Lower leg skin (tissue), 4 donors: Measurements from ENCODE around the gene DENND1A. TPM values are rescaled to one million over a fixed set of nuclear protein-coding genes. Genes with fewer than 3 reads are reported as not detected.

Experiments used
- DNase-seq, 2 donors: peaks; one replicate each; pipeline ENCODE4 v3.0.0-alpha.2; 2019; ENCODE audit warnings: low spot score in 2 of 2
- H3K4me3 ChIP-seq: fragments of 200-600 bp; sonication (generic); 2 replicates; pipeline ENCODE4 v1.5.1; 2017; ENCODE audit warnings: mild to moderate bottlenecking, low read depth; ENCODE audit not compliant: poor library complexity, severe bottlenecking
- CTCF ChIP-seq, 3 donors: fragments of 450-650 bp; IDR thresholded peaks; one replicate each; pipeline ENCODE4 v1.5.1; 2016; ENCODE audit warnings: antibody characterized with exemption in 3 of 3, mild to moderate bottlenecking in 3 of 3, moderate library complexity in 2 of 3
- POLR2A ChIP-seq, 2 donors: fragments of 450-650 bp; IDR thresholded peaks; one replicate each; pipeline ENCODE4 v1.6.1; 2016 to 2017; ENCODE audit warnings: antibody characterized with exemption in 2 of 2, mild to moderate bottlenecking in 1 of 2, moderate library complexity in 1 of 2
- WGBS, 2 donors: methylation state at CpG; one replicate each; pipeline ENCODE4 v1.1.5; 2018; 5-methylcytosine and 5-hydroxymethylcytosine counted together
- intact Hi-C: fragments of 100-400 bp; cut with DNase I; formaldehyde crosslinking; loops from one replicate; pipeline ENCODE4 v1.15.0; 2023; ENCODE audit warnings: low total_unique reads
- total RNA-seq, 4 donors: library from RNA; depleted of rRNA; stranded (reverse); fragments of >200 nt; gene quantifications; one replicate each; pipeline ENCODE4 v1.1.0, GENCODE V29; 2016

The DENND1A gene
- total RNA-seq, 4 donors from 2014 or later: 6.5 to 16.3 (median 12.3) TPM

- 91 to 96% methylated on average over 8 of the region's 8 CpGs for WGBS, 2 donors
- no peak overlapping the region for H3K4me3 ChIP-seq
- intact Hi-C loops: no loop called here
- TF ChIP-seq CTCF (IDR thresholded peaks at IDR 0.05) (no peak), POLR2A (IDR thresholded peaks at IDR 0.05) (no peak)
- no peak for DNase-seq
Observed at GRCh38 chr9:123832858-123833650, 96.9 kb downstream of the DENND1A start.

- no peak for TF ChIP-seq CTCF (IDR thresholded peaks at IDR 0.05)
- no peak for TF ChIP-seq POLR2A (IDR thresholded peaks at IDR 0.05)
- intact Hi-C loops: no loop called here
- H3K4me3 ChIP-seq: no peak overlapping the region
- no peak for DNase-seq
Observed at GRCh38 chr9:123832176-123832575, 97.8 kb downstream of the DENND1A start.

- H3K4me3 ChIP-seq: no peak overlapping the region
- intact Hi-C loops: no loop called here
- DNase-seq: no peak
- TF ChIP-seq CTCF (IDR thresholded peaks at IDR 0.05): no peak
- no peak for TF ChIP-seq POLR2A (IDR thresholded peaks at IDR 0.05)
Observed at GRCh38 chr9:123828449-123828848, 101.5 kb downstream of the DENND1A start.

GRCh38 chr9:123825342-123826060 is 104.4 kb downstream of the DENND1A start:
- no peak overlapping the region for H3K4me3 ChIP-seq
- no peak for TF ChIP-seq CTCF (IDR thresholded peaks at IDR 0.05)
- TF ChIP-seq POLR2A (IDR thresholded peaks at IDR 0.05): no peak
- WGBS, 2 donors: 87 to 92% methylated on average over 5 of the region's 5 CpGs
- no peak for DNase-seq
- intact Hi-C loops: no loop called here

- 84 to 90% methylated on average over 7 of the region's 7 CpGs for WGBS, 2 donors
- intact Hi-C loops: no loop called here
- no peak for DNase-seq
- no peak overlapping the region for H3K4me3 ChIP-seq
- TF ChIP-seq POLR2A (IDR thresholded peaks at IDR 0.05) (no peak), CTCF (IDR thresholded peaks at IDR 0.05) (no peak)
Observed at GRCh38 chr9:123823194-123823947, 106.6 kb downstream of the DENND1A start.
